AG04450 (cell line): ENCODE results near the gene ARHGAP6. TPM values are rescaled to one million over a fixed set of nuclear protein-coding genes. Genes with fewer than 3 reads are reported as not detected.

Experiments
- CTCF ChIA-PET: fragments of 300-600, 350-600 bp; formaldehyde crosslinking; extraction: SDS; loops from one replicate; lab custom pipeline; 2022; ENCODE audit warnings: antibody characterized with exemption, inconsistent platforms; lab: Charles Lee
- POLR2A ChIA-PET: fragments of 350-600 bp; formaldehyde crosslinking; extraction: SDS; loops from one replicate; lab custom pipeline; 2021; ENCODE audit warnings: antibody characterized with exemption, inconsistent platforms; lab: Yijun Ruan, JAX
- DNase-seq: peaks from one replicate; pipeline ENCODE4 v3.0.0-alpha.2; 2011; ENCODE audit warnings: low read depth, low spot score
- H3K27ac ChIP-seq: one replicate; pipeline ENCODE4 v1.5.1; 2012; ENCODE audit warnings: low read depth, low read length, control low read depth
- H3K27me3 ChIP-seq: one replicate; pipeline ENCODE4 v1.6.0; 2012; ENCODE audit warnings: low read length; ENCODE audit not compliant: control insufficient read depth, insufficient read depth
- H3K4me3 ChIP-seq: 2 replicates; pipeline ENCODE4 v1.5.1; 2011; ENCODE audit warnings: mild to moderate bottlenecking, low read depth, low read length, control low read depth
- H3K9me3 ChIP-seq: 2 replicates; pipeline ENCODE4 v1.5.1; 2012; ENCODE audit warnings: low read length; ENCODE audit not compliant: control insufficient read depth, insufficient read depth
- CTCF ChIP-seq: IDR thresholded peaks from 2 replicates; pipeline ENCODE4 v1.5.1; 2011; ENCODE audit warnings: low read depth, low read length, control low read depth, inconsistent platforms
- polyA plus RNA-seq: library from polyadenylated mRNA; depleted of rRNA; stranded (reverse); fragments of >200 nt; gene quantifications from 2 replicates; pipeline ENCODE4 v1.2.3, GENCODE V29; 2011

ARHGAP6 gene
- polyA plus RNA-seq, 1 experiment, result 4.0 TPM

- POLR2A ChIA-PET, result no interaction called here
- CTCF ChIA-PET, result no interaction called here
- no peak for DNase-seq
These were observed 18.6 kb downstream of the ARHGAP6 start for GRCh38 chrX:11647138-11647537.

GRCh38 chrX:11641349-11642065 lies 24.2 kb downstream of the ARHGAP6 start:
- no peak for TF ChIP-seq CTCF
- Histone ChIP-seq H3K27me3 (no peaks in the 10 kb centered on the region), H3K4me3 (no peak overlapping the region), H3K9me3 (no peaks in the 10 kb centered on the region), H3K27ac (no peak overlapping the region)
- POLR2A ChIA-PET, result interaction anchor here (0.6 kb wide), 1 partner anchor 1182 kb away, joined by 4 read pairs; no protein-coding TSS in a partner anchor
- CTCF ChIA-PET, result no interaction called here
- DNase-seq, result no peak

More at GRCh38 chrX:11647138-11647537, 18.6 kb downstream of the ARHGAP6 start:
- Histone ChIP-seq H3K27ac (no peak overlapping the region), H3K9me3 (no peaks in the 10 kb centered on the region), H3K27me3 (no peaks in the 10 kb centered on the region), H3K4me3 (no peak overlapping the region)
- no peak for TF ChIP-seq CTCF

GRCh38 chrX:11640089-11640488 lies 25.6 kb downstream of the ARHGAP6 start:
- POLR2A ChIA-PET, result no interaction called here
- CTCF ChIA-PET, result no interaction called here
- no peak overlapping the region for H3K4me3 ChIP-seq
- no peak for TF ChIP-seq CTCF
- H3K27me3 ChIP-seq, result no peaks in the 10 kb centered on the region
- H3K27ac ChIP-seq, result no peak overlapping the region
- no peak for DNase-seq
- H3K9me3 ChIP-seq, result no peaks in the 10 kb centered on the region

GRCh38 chrX:11632732-11633131 lies 33.0 kb downstream of the ARHGAP6 start:
- no peak for DNase-seq
- CTCF ChIA-PET, result interaction anchor here (1.6 kb wide), 1 partner anchor 155 kb away, joined by 3 read pairs; no protein-coding TSS in a partner anchor
- Histone ChIP-seq H3K27ac (no peak overlapping the region), H3K4me3 (no peak overlapping the region), H3K9me3 (no peaks in the 10 kb centered on the region), H3K27me3 (no peaks in the 10 kb centered on the region)
- POLR2A ChIA-PET, result no interaction called here
- no peak for TF ChIP-seq CTCF

- DNase-seq, result peak; percentile 8
- Histone ChIP-seq H3K27ac (no peak overlapping the region), H3K4me3 (no peak overlapping the region), H3K9me3 (no peaks in the 10 kb centered on the region), H3K27me3 (no peaks in the 10 kb centered on the region)
- ChIA-PET CTCF (no interaction called here), POLR2A (no interaction called here)
- TF ChIP-seq CTCF, result no peak
These were observed 36.0 kb downstream of the ARHGAP6 start for GRCh38 chrX:11629593-11630211.
